ENCODE data around the gene CFAP46.
"Not testable (repeated sequence)": the region's sequence is repeated elsewhere in the genome, so short reads cannot be mapped to it uniquely, and the experiment has no call there.

The CFAP46 gene

GRCh38 chr10:132943791-132944404 is 1.5 kb upstream of the CFAP46 start:
- no peak for DNase-seq (ENCODE audit: low spot score)

- no peak for DNase-seq (ENCODE audit: low spot score)
Measured at GRCh38 chr10:132943058-132943790, 854 bp upstream of the CFAP46 start.

GRCh38 chr10:132941640-132942051 is 724 bp downstream of the CFAP46 start:
- DNase-seq (ENCODE audit: low spot score), result no peak

GRCh38 chr10:132940791-132941465 is 1.4 kb downstream of the CFAP46 start:
- no peak for DNase-seq (ENCODE audit: low spot score)

- peak; percentile 18 for DNase-seq (ENCODE audit: low spot score)
Measured at GRCh38 chr10:132939957-132940790, 2.2 kb downstream of the CFAP46 start.

GRCh38 chr10:132939378-132939955 is 2.9 kb downstream of the CFAP46 start:
- no peak for DNase-seq (ENCODE audit: low spot score)

GRCh38 chr10:132938472-132939339 is 3.7 kb downstream of the CFAP46 start:
- no peak for DNase-seq (ENCODE audit: low spot score)

GRCh38 chr10:132937861-132938260 is 4.5 kb downstream of the CFAP46 start:
- DNase-seq (ENCODE audit: low spot score), result no peak

- DNase-seq (ENCODE audit: low spot score), result no peak
Measured at GRCh38 chr10:132934953-132935352, 7.4 kb downstream of the CFAP46 start.

- no peak for DNase-seq (ENCODE audit: low spot score)
Measured at GRCh38 chr10:132933308-132934042, 8.9 kb downstream of the CFAP46 start.

- DNase-seq (ENCODE audit: low spot score), result no peak
Measured at GRCh38 chr10:132932461-132933307, 9.7 kb downstream of the CFAP46 start.

- not testable (repeated sequence) for DNase-seq (ENCODE audit: low spot score)
Measured at GRCh38 chr10:132931258-132932250, 10.8 kb downstream of the CFAP46 start.

GRCh38 chr10:132930701-132931100 is 11.7 kb downstream of the CFAP46 start:
- DNase-seq (ENCODE audit: low spot score), result not testable (repeated sequence)

GRCh38 chr10:132929953-132930548 is 12.3 kb downstream of the CFAP46 start:
- no peak for DNase-seq (ENCODE audit: low spot score)

- no peak for DNase-seq (ENCODE audit: low spot score)
Measured at GRCh38 chr10:132929480-132929879, 12.9 kb downstream of the CFAP46 start.

GRCh38 chr10:132928261-132928660 is 14.1 kb downstream of the CFAP46 start:
- DNase-seq (ENCODE audit: low spot score), result no peak

- no peak for DNase-seq (ENCODE audit: low spot score)
Measured at GRCh38 chr10:132927824-132928223, 14.5 kb downstream of the CFAP46 start.
